ENCODE results near the gene PI4KA.

PI4KA gene

DNA sequence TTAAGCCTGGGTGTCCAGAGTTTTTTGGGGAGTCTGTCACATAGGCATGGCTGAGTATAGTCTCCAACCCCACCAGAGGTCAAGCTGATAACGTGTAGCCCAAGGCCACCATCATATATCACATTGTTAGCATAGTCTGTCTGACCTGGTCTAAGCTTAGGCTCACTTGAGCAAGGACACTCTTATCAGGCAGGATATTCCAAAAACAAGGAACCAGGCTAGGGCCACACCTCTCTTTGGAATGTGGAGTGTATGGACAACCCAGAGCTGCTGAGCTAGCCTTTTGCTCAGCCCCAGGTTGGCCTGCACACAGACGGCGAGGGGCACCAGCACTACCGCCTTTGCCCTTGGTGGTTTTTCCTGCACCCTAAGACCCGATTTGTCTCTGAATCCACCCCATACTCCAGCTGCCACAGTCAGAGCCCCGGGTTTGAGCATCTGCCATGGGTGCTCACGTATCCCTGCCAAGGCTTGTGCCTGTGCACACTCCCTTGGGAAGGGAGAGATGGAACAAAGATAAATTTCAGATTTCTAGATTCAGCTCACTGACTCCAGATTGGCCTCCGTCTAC is 7.3 kb upstream of the PI4KA start:
- ATAC-seq (no peak), DNase-seq (ENCODE audit: low spot score in 2 of 2) (no peak)
- Mint-ChIP-seq H3K4me3 (no peak overlapping the region), H3K27ac (peak overlapping the region; percentile 86), H3K4me1 (peaks cover 56% of the 10 kb centered on the region), H3K36me3 (peaks cover 53% of the 10 kb centered on the region), H3K9me3 (no peaks in the 10 kb centered on the region)

DNA sequence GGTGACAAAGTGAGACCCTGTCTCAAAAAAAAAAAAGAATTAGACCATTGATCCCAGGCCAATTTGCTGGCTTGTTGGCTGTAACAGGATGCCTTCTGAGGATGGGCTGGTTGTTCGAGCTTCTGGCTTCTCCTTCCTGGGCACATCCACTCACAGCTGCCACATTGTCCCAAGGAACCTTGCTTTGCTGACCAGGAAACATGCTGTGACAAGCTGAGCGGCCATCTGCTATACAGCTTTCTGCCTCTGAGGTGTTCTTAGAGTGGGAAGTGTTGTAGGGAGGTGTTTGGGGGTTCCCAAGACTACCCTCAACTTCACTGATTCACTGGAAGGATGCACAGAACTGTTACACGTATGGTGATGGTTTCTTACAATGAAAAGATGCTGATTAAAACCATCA is 6.7 kb upstream of the PI4KA start:
- H3K4me1 Mint-ChIP-seq, result peaks cover 60% of the 10 kb centered on the region
- peak overlapping the region; percentile 86 for H3K27ac Mint-ChIP-seq
- H3K9me3 Mint-ChIP-seq, result no peaks in the 10 kb centered on the region

DNA sequence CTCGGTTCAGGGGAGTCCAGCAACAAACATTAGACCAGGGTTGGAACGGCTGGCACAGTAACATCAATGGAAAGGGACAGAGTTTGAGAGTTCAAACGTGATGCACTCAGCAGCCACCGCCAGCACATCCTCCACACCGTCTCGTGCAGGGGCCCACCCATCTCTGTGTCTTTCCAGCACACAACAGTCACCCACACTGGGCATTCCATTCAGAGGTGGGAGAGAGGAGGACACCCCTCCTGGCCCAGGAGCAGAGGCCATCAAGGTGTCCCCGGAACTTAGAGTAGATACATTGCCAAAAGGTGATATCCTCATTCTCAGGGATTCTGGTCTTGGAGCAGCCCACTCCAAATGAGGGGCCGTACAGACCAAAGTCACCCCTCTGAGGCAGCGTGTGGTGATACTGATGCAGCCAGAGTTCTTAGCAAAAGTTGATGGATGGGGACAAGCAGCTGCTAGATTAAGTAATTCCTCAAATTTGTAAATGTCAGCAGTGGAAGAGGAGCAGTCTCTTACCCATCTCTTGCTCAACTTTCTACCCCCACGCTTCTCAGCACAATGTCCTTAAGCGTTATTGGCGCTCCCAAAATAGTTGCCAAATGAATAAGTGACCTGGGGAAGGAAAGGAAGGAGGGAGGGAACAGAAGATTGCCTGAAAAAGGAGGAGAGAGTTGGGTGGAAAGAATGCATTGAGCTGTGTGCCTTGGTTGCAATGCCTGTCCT is 5.7 kb upstream of the PI4KA start:
- Mint-ChIP-seq H3K36me3 (peaks cover 60% of the 10 kb centered on the region), H3K27ac (peak overlapping the region; percentile 68), H3K9me3 (no peaks in the 10 kb centered on the region), H3K4me1 (peaks cover 66% of the 10 kb centered on the region), H3K4me3 (no peak overlapping the region)
- DNase-seq (ENCODE audit: low spot score in 2 of 2) (no peak), ATAC-seq (no peak)

More for the DNA sequence above, 6.7 kb upstream of the PI4KA start:
- no peak for ATAC-seq
- Mint-ChIP-seq H3K36me3 (peaks cover 53% of the 10 kb centered on the region), H3K4me3 (no peak overlapping the region)
- no peak for DNase-seq (ENCODE audit: low spot score in 2 of 2)

DNA sequence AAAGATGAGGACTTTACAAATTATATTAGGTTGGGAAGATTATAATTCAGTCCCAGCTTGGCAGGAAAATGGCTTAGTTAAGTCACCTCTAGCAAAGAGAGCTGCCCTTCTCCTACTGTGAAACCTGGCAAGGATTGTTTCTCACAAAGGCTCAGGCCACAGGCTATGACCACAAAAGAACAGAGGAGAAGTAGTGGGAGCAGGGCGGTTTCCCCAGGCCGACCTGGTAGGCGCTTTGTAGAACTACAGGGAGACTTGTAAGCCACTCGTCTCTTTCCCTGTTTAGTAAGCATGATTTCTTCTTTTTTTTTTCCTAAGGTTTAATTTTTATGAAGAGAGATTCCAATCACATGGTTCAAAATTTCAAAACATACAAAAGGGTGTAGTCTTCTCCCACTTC is 4.8 kb upstream of the PI4KA start:
- no peak overlapping the region for H3K4me3 Mint-ChIP-seq
- DNase-seq (ENCODE audit: low spot score in 2 of 2), result no peak

DNA sequence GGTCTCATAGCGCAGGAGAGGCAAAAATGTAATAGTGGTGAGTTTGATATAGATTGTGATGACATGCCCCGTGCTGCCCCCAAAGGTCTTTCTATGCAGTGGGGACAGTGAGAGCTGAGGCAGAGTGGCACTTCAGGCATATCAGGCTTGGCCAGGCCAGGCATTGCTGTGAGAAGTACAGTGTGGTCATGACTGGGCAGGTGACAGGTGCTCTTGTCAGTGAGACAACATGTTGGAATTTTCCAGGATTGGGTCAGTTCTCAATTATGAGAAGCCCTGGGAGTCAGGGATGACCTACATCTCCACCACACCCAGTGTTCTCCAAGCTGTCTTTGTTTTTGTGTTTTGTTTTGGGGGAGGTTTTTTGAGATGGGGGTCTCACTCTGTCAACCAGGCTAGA is 3.9 kb upstream of the PI4KA start:
- Mint-ChIP-seq H3K4me1 (peaks cover 60% of the 10 kb centered on the region), H3K9me3 (no peaks in the 10 kb centered on the region), H3K27ac (peak overlapping the region; percentile 48), H3K4me3 (no peak overlapping the region), H3K36me3 (peaks cover 63% of the 10 kb centered on the region)
- ATAC-seq (no peak), DNase-seq (ENCODE audit: low spot score in 2 of 2) (no peak)

More for the DNA sequence above, 4.8 kb upstream of the PI4KA start:
- peaks cover 56% of the 10 kb centered on the region for H3K4me1 Mint-ChIP-seq
- H3K36me3 Mint-ChIP-seq, result peaks cover 56% of the 10 kb centered on the region
- H3K27ac Mint-ChIP-seq, result no peak overlapping the region
- H3K9me3 Mint-ChIP-seq, result no peaks in the 10 kb centered on the region
- ATAC-seq, result no peak

DNA sequence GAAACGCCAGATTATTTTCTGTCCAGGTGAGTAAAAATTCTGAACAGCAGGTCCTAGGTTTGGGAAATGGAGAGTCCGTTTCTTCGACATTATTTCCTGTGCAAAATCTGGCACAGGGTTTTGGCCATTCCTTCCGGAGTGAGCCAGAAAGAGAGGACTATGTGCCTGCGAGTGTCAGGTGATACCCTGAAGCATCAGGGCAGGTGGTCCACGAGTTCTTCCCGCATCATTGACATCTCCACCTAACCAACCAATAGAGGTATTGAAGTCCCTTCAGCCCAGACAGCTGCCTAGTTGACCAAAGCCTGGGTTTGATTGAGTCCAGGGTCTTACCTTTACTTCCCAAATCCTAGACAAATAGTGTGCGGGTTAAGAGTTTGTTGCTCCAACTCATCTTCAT is 1.0 kb upstream of the PI4KA start:
- H3K36me3 Mint-ChIP-seq, result peaks cover 56% of the 10 kb centered on the region
- DNase-seq (ENCODE audit: low spot score in 2 of 2) (no peak), ATAC-seq (no peak)
- H3K27ac Mint-ChIP-seq, result peak overlapping the region; percentile 91
- peaks cover 57% of the 10 kb centered on the region for H3K4me1 Mint-ChIP-seq
- H3K4me3 Mint-ChIP-seq, result peak overlapping the region; percentile 92
- H3K9me3 Mint-ChIP-seq, result no peaks in the 10 kb centered on the region

DNA sequence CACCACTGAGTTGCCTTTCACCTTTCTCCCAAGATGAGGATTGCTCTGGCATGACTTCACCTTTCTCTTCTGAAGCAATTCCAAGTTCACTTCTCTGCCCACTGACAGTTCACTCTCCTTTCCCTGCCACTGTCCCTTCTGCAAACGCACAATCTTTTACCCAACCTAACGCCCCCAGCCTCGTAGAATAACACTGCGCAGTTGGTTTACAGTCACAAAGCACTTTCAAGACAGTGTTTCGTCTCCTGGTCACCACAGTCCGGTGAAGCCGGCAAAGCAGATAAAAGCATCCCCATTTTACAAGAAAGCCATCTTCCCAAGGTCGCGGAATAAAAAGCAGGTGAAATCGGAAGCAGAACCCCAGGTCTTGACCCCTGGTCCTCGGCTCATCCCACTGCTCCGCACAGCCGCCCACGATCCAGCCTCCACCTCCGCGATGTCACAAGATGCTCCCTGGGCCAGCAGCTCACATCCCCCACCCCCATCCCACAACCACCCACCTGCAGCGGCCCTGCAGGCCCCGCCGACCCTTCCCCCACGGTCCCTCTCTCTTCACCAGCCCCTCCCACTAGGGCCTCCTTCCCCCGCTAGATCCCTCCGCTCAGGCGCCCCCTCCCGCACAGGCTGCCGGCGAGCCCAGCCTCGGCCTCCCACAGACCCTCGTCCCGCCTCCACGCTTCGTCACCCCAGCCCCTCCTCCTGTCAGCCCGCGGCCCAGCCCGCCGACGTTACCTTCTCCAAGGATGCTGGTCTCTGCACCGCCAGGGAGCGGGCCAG is 585 bp downstream of the PI4KA start:
- peak; percentile 76 for ATAC-seq
- no peaks in the 10 kb centered on the region for H3K9me3 Mint-ChIP-seq
- peak; percentile 64 to 93 for DNase-seq (ENCODE audit: low spot score in 2 of 2)
- H3K27ac Mint-ChIP-seq, result peak overlapping the region; percentile 91
- peak overlapping the region; percentile 92 for H3K4me3 Mint-ChIP-seq
- peaks cover 48% of the 10 kb centered on the region for H3K36me3 Mint-ChIP-seq
- H3K4me1 Mint-ChIP-seq, result peaks cover 57% of the 10 kb centered on the region

DNA sequence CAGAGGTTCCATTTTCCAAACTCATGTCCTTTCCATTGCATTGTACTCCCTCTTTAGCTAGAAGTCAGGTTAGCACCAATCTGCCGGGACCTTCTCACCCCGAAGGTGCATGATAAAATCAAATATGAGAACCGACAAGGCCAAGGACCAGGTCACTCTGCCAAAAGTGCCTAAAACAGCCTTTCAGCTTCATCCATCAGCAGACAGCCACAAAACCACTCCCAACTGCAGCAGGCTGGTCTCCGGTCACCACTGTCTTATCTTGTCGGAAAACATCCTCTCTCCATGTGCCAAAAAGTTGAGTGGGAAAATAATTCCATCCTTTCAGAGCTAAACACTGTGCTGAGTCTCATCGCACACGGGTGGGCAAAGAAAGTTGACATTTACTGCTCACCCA is 1.4 kb downstream of the PI4KA start:
- DNase-seq (ENCODE audit: low spot score in 2 of 2), result no peak
- peaks cover 60% of the 10 kb centered on the region for H3K4me1 Mint-ChIP-seq
- peak overlapping the region; percentile 91 for H3K27ac Mint-ChIP-seq
- peaks cover 43% of the 10 kb centered on the region for H3K36me3 Mint-ChIP-seq
- ATAC-seq, result no peak
- H3K4me3 Mint-ChIP-seq, result peak overlapping the region; percentile 92
- no peaks in the 10 kb centered on the region for H3K9me3 Mint-ChIP-seq

DNA sequence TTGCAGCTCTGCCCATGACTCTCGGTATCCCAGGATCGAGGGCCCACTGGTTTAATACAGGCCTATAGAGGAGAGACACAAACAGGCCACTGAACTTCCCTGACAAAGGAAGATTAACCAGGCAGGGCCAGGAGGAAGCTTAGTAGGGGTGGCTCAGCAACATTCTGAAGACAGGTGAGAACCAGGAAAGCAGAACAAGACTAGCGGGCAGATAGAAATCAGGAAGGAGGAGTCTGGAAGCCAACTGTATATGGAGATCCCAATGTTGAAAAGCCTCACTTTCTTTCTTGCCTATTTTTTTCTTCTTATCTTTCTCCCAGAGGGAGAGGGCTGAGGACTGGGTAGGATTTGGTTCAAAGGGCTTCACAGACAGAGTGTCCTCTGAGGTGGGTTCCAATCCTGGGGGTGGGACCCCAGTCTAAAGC is 5.4 kb downstream of the PI4KA start:
- DNase-seq (ENCODE audit: low spot score in 2 of 2) (no peak), ATAC-seq (no peak)
- Mint-ChIP-seq H3K4me3 (no peak overlapping the region), H3K36me3 (peaks cover 7% of the 10 kb centered on the region), H3K27ac (peak overlapping the region; percentile 3), H3K9me3 (no peaks in the 10 kb centered on the region), H3K4me1 (peaks cover 44% of the 10 kb centered on the region)

DNA sequence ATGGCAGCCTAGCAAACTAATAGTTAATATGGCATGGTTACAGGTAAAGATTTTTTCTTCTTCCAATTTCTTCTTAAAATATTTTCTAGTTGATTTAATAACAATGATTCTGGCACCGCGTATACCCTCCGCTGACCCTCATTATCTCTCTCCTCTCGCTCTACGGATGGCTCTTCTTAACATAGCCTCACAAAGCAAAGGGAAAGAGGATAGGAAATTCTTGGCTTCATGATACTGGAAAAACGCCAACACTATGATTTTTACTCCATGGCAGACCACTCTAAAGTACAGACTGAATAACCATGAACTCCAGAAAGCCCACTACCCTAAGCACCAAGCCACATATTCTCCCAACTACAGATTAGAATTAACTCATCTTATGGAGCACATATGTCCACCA is 6.1 kb downstream of the PI4KA start:
- ATAC-seq, result no peak
- Mint-ChIP-seq H3K4me3 (no peak overlapping the region), H3K27ac (peak overlapping the region; percentile 3), H3K36me3 (no peaks in the 10 kb centered on the region), H3K9me3 (no peaks in the 10 kb centered on the region), H3K4me1 (peaks cover 37% of the 10 kb centered on the region)
- no peak for DNase-seq (ENCODE audit: low spot score in 2 of 2)

DNA sequence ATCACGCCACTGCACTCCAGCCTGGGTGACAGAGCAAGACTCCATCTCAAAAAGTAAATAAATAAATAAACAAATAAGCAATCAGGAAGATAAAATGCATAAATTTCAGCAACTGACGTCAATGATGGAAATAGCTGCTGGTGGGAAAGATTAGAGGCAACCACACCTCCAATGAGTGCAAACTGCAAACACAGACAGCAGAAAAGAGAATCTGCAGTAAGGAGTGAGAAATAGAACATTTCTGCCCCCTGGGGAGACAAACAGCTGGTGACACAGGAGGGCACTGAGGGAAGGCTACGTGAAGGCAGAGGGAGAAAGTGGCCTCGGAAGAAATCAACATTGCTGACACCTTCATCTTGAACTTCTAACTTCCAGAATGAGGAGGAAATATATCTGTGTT is 6.5 kb downstream of the PI4KA start:
- DNase-seq (ENCODE audit: low spot score in 2 of 2) (no peak), ATAC-seq (no peak)
- H3K36me3 Mint-ChIP-seq, result no peaks in the 10 kb centered on the region
- no peak overlapping the region for H3K4me3 Mint-ChIP-seq
- peaks cover 33% of the 10 kb centered on the region for H3K4me1 Mint-ChIP-seq
- no peaks in the 10 kb centered on the region for H3K9me3 Mint-ChIP-seq
- H3K27ac Mint-ChIP-seq, result no peak overlapping the region

DNA sequence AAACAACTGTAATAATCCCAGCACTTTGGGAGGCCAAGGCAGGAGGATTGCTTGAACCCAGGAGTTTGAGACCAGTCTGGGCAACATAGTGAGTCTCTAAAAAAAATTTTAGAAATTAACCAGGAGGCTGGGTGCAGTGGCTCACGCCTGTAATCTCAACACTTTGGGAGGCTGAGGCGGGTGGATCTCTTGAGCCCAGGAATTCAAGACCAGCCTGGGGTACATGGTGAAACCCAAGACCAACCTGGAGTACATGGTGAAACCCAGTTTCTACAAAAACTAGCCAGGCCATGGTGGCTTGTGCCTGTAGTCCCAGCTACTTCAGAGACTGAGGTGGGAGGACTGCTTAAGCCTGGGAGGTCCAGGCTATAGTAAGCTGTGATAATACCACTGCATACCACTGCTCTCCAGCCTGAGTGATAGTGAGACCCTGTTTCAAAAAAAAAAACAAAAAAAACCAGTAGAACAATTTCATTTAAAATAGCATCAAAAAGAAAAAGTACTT is 11.2 kb downstream of the PI4KA start:
- Mint-ChIP-seq H3K4me1 (peaks cover 19% of the 10 kb centered on the region), H3K9me3 (no peaks in the 10 kb centered on the region), H3K36me3 (no peaks in the 10 kb centered on the region), H3K4me3 (no peak overlapping the region), H3K27ac (no peak overlapping the region)
- DNase-seq (ENCODE audit: low spot score in 2 of 2), result no peak
- no peak for ATAC-seq

DNA sequence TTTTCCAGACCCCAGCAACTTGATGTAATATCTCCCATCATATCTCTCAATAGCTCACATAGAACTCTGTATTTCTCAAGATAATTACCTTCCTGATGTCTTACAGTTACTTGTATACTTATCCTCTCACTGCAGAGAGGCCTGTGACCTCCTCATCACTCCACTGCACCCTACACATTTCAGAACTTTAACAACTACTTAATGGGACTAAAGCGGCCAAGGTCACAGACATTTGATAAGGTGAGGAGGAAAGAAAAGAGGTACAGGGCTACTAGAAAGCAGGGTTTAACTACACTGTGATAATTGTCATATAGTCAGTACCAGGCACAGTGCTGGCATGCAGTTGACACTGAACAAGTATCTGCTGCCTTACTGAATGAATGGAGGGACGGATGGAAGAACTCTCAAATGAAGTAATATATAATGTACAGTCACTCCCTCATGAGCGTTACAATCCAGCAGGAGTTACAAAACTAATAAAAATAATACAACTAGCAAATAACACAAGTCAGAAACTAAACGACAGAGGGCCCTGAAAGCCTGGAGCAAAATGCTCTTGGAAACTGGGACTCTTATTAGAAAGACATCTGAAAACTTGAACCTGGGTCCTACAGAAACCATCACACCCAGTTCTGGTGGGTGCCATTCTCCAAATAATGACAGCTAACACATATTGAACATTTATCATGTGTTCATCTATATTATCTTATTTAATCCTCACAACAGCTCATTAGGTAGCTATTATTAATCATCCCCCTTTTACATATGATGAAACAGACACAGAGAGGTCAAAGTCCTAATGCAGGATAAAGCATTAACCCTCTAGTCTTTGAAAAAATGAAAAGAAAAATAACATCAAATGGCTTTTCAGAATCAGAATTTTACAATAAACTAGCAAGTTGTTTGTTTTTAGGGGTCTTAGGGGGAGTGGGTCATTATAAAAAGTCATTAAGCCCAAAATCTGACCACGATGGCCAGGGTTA is 14.3 kb downstream of the PI4KA start:
- Mint-ChIP-seq H3K4me3 (no peak overlapping the region), H3K9me3 (no peaks in the 10 kb centered on the region), H3K27ac (no peak overlapping the region), H3K36me3 (no peaks in the 10 kb centered on the region), H3K4me1 (peaks cover 41% of the 10 kb centered on the region)
- no peak for ATAC-seq
- no peak for DNase-seq (ENCODE audit: low spot score in 2 of 2)

DNA sequence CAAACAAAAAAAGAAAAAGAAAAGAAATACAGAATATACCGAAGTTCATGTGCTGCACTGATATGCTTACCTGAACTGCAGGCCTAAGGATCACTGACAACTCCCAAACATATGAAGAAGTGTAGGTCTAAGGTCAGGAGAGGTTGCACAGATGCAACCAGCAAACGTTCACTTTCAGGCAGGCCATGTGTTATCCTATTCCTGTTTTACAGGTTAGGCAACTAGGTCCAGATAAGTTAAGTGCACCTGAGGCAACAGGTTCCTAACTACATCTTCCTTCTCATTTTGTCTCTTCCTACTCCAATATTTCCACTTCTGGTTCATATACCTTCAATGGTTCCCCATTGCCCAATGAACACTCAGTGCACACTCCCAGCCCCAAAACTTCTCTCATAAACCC is 15.1 kb downstream of the PI4KA start:
- Mint-ChIP-seq H3K36me3 (no peaks in the 10 kb centered on the region), H3K9me3 (no peaks in the 10 kb centered on the region), H3K4me3 (no peak overlapping the region), H3K4me1 (peaks cover 47% of the 10 kb centered on the region), H3K27ac (no peak overlapping the region)
- DNase-seq (ENCODE audit: low spot score in 2 of 2) (no peak), ATAC-seq (no peak)
